Activated B cell treated with CpG ODN at 0.5 μM for 24 hours (primary cell): ENCODE data around the gene GALNT16. TPM values are rescaled to one million over a fixed set of nuclear protein-coding genes. Genes with fewer than 3 reads are reported as not detected.
"Not testable (repeated sequence)": the region's sequence is repeated elsewhere in the genome, so short reads cannot be mapped to it uniquely, and the experiment has no call there.

ENCODE experiments used
- ATAC-seq: fragments of 200-7000 bp; cut with Tn5 transposase; one replicate; pipeline ENCODE4 v1.10.0; 2021; ENCODE audit warnings: low read depth, mild to moderate bottlenecking, moderate library complexity
- CTCF ChIA-PET: fragments of 350-600 bp; sonication (Branson Sonifier 250); formaldehyde crosslinking; loops from one replicate; lab custom pipeline; 2021; ENCODE audit warnings: antibody characterized with exemption; lab: Charles Lee
- POLR2A ChIA-PET: fragments of 350-600 bp; sonication (Branson Sonifier 250); formaldehyde crosslinking; loops from one replicate; lab custom pipeline; 2021; ENCODE audit warnings: antibody characterized with exemption; lab: Charles Lee
- DNase-seq: peaks from one replicate; pipeline ENCODE4 v3.0.0; 2022
- H3K27ac Mint-ChIP-seq: one replicate; pipeline ENCODE4 v1.8.0; 2020; ENCODE audit warnings: mixed read lengths
- H3K27me3 Mint-ChIP-seq: one replicate; pipeline ENCODE4 v1.8.0; 2021; ENCODE audit warnings: mixed read lengths
- H3K36me3 Mint-ChIP-seq: one replicate; pipeline ENCODE4 v1.8.0; 2021; ENCODE audit warnings: low read depth, mixed read lengths
- H3K4me1 Mint-ChIP-seq: one replicate; pipeline ENCODE4 v1.8.0; 2021; ENCODE audit warnings: mixed read lengths
- H3K4me3 Mint-ChIP-seq: one replicate; pipeline ENCODE4 v1.8.0; 2020; ENCODE audit warnings: mild to moderate bottlenecking, mixed read lengths
- H3K9me3 Mint-ChIP-seq: one replicate; pipeline ENCODE4 v1.8.0; 2020; ENCODE audit warnings: mixed read lengths
- CTCF ChIP-seq: fragments of 200-600 bp; IDR thresholded peaks from one replicate; pipeline ENCODE4 v1.8.0; 2022; ENCODE audit warnings: antibody characterized with exemption, mild to moderate bottlenecking
- intact Hi-C: fragments of 100-400 bp; cut with micrococcal nuclease; formaldehyde crosslinking; loops from one replicate; pipeline ENCODE4 v1.15.1; 2024
- total RNA-seq: library from RNA; stranded (reverse); gene quantifications from 2 replicates; pipeline ENCODE4 v1.2.3, GENCODE V29; 2022

GALNT16 gene
- total RNA-seq, 1 donor from 2014 or later, result 1.2 TPM

- ChIA-PET CTCF (interaction anchor here (1.1 kb wide), 1 partner anchor 172 kb away, joined by 3 read pairs; no protein-coding TSS in a partner anchor), POLR2A (no interaction called here)
- no peak for ATAC-seq
- Mint-ChIP-seq H3K4me1 (no peaks in the 10 kb centered on the region), H3K4me3 (no peak overlapping the region), H3K9me3 (no peaks in the 10 kb centered on the region), H3K36me3 (no peaks in the 10 kb centered on the region), H3K27ac (no peak overlapping the region), H3K27me3 (peaks cover 18% of the 10 kb centered on the region)
- no peak for TF ChIP-seq CTCF
- intact Hi-C loops, result no loop called here
- DNase-seq, result no peak
These were observed 27.4 kb downstream of the GALNT16 start for GRCh38 chr14:69287098-69288010.

- no peaks in the 10 kb centered on the region for H3K9me3 Mint-ChIP-seq
- ChIA-PET CTCF (no interaction called here), POLR2A (no interaction called here)
- peaks cover 19% of the 10 kb centered on the region for H3K27me3 Mint-ChIP-seq
- no peaks in the 10 kb centered on the region for H3K36me3 Mint-ChIP-seq
- intact Hi-C loops, result no loop called here
- no peaks in the 10 kb centered on the region for H3K4me1 Mint-ChIP-seq
- no peak for DNase-seq
- H3K27ac Mint-ChIP-seq, result no peak overlapping the region
- TF ChIP-seq CTCF, result no peak
- ATAC-seq, result no peak
- H3K4me3 Mint-ChIP-seq, result no peak overlapping the region
These were observed 28.2 kb downstream of the GALNT16 start for GRCh38 chr14:69288011-69288771.

- Mint-ChIP-seq H3K36me3 (no peaks in the 10 kb centered on the region), H3K4me3 (no peak overlapping the region), H3K27me3 (peaks cover 22% of the 10 kb centered on the region), H3K27ac (no peak overlapping the region), H3K4me1 (no peaks in the 10 kb centered on the region), H3K9me3 (no peaks in the 10 kb centered on the region)
- intact Hi-C loops, result no loop called here
- TF ChIP-seq CTCF, result no peak
- ChIA-PET CTCF (no interaction called here), POLR2A (no interaction called here)
- ATAC-seq, result no peak
- DNase-seq, result no peak
These were observed 29.2 kb downstream of the GALNT16 start for GRCh38 chr14:69288956-69289705.

- no peak overlapping the region for H3K4me3 Mint-ChIP-seq
- ATAC-seq (no peak), DNase-seq (no peak)
- ChIA-PET CTCF (no interaction called here), POLR2A (no interaction called here)
- H3K27ac Mint-ChIP-seq, result no peak overlapping the region
- H3K27me3 Mint-ChIP-seq, result peaks cover 22% of the 10 kb centered on the region
- no peak for TF ChIP-seq CTCF
- no peaks in the 10 kb centered on the region for H3K4me1 Mint-ChIP-seq
- no peaks in the 10 kb centered on the region for H3K9me3 Mint-ChIP-seq
- intact Hi-C loops, result no loop called here
- no peaks in the 10 kb centered on the region for H3K36me3 Mint-ChIP-seq
These were observed 30.0 kb downstream of the GALNT16 start for GRCh38 chr14:69289811-69290520.

GRCh38 chr14:69290881-69291280, 30.9 kb downstream of the GALNT16 start:
- intact Hi-C loops, CTCF ChIA-PET, ATAC-seq: not testable (repeated sequence)

More at GRCh38 chr14:69290881-69291280, 30.9 kb downstream of the GALNT16 start:
- H3K4me3 Mint-ChIP-seq, H3K36me3 Mint-ChIP-seq, H3K4me1 Mint-ChIP-seq, H3K9me3 Mint-ChIP-seq, H3K27ac Mint-ChIP-seq, POLR2A ChIA-PET, DNase-seq: not testable (repeated sequence)
- peaks cover 14% of the 10 kb centered on the region for H3K27me3 Mint-ChIP-seq
